Effector CD4-positive, alpha-beta T cell (primary cell): ENCODE measurements around the gene IDH3B.

Experiments
- DNase-seq: peaks from one replicate; pipeline ENCODE4 v3.0.0-alpha.2; 2020

The IDH3B gene

GRCh38 chr20:2616634-2617033, 47.4 kb downstream of the IDH3B start:
- DNase-seq = no peak

GRCh38 chr20:2612073-2612472, 51.9 kb downstream of the IDH3B start:
- no peak for DNase-seq

GRCh38 chr20:2610941-2611720, 52.9 kb downstream of the IDH3B start:
- no peak for DNase-seq

GRCh38 chr20:2610326-2610725, 53.7 kb downstream of the IDH3B start:
- no peak for DNase-seq
